HepG2 (cell line): Measurements from ENCODE around the gene RASGRF1. TPM values are rescaled to one million over a fixed set of nuclear protein-coding genes. Genes with fewer than 3 reads are reported as not detected.
A peak's percentile ranks its signal among the peaks of the same experiment; 100 is the strongest.

Source experiments
- ATAC-seq: fragments of 200-7000 bp; cut with Tn5 transposase; 3 replicates; pipeline ENCODE4 v1.9.1; 2020; ENCODE audit warnings: mild to moderate bottlenecking, moderate library complexity
- Bru-seq: library from RNA; stranded (reverse); fragments of 400-500 nt; gene quantifications from one replicate; lab custom pipeline; 2021; lab: Mats Ljungman, UMichigan
- BruChase-seq, 2 experiments: library from RNA; stranded (reverse); fragments of 400-500 nt; gene quantifications; one replicate each; lab custom pipeline; 2021; lab: Mats Ljungman, UMichigan
- BruUV-seq: library from RNA; stranded (reverse); fragments of 400-500 nt; replicated peaks from 2 replicates; lab custom pipeline; 2021; lab: Mats Ljungman, UMichigan
- CTCF ChIA-PET: fragments of 300-600 bp; formaldehyde crosslinking; extraction: SDS; loops from one replicate; lab custom pipeline; 2021; ENCODE audit warnings: low total read pairs, inconsistent platforms, low intra/inter-chr PET ratio; lab: Yijun Ruan, JAX
- POLR2A ChIA-PET: fragments of 350-600 bp; sonication (Branson Sonifier 250); formaldehyde crosslinking; loops from one replicate; lab custom pipeline; 2020; ENCODE audit warnings: antibody characterized with exemption, inconsistent platforms; lab: Yijun Ruan, JAX
- DNase-seq: peaks from one replicate; pipeline ENCODE4 v3.0.0-alpha.2; 2015; ENCODE audit warnings: low spot score
- FAIRE-seq: peaks from 3 replicates; lab custom pipeline; 2011; peaks lifted over from hg19 to GRCh38; lab: Jason Lieb, UNC
- H2AFZ ChIP-seq: one replicate; pipeline ENCODE4 v1.6.1; 2011; ENCODE audit warnings: low read length, inconsistent platforms
- H3K27ac ChIP-seq: fragments of 300-600 bp; 3 replicates; pipeline ENCODE4 v1.8.0; 2011; ENCODE audit warnings: mixed run types, mild to moderate bottlenecking, mixed read lengths, low read length, inconsistent platforms; ENCODE audit not compliant: insufficient read depth; ENCODE audit errors: extremely low read length
- H3K27me3 ChIP-seq, 2 experiments: fragments of 200-600 bp in 1 of 2; 2 replicates in 1 of 2; 3 replicates in 1 of 2; pipeline versions ENCODE4 v1.6.0 to v1.8.0; 2011; ENCODE audit warnings: low read length in 2 of 2, mild to moderate bottlenecking in 2 of 2, moderate library complexity in 2 of 2, inconsistent platforms in 1 of 2; ENCODE audit not compliant: insufficient read depth in 2 of 2, control insufficient read depth in 1 of 2
- H3K36me3 ChIP-seq, 2 experiments: fragments of 200-600 bp in 1 of 2; replicated peaks in 1 of 2; 2 replicates in 1 of 2; 3 replicates in 1 of 2; pipeline versions ENCODE4 v1.5.1 to v1.8.0; 2011; ENCODE audit warnings: low read length in 2 of 2, inconsistent platforms in 1 of 2; ENCODE audit not compliant: insufficient read depth in 2 of 2, control insufficient read depth in 1 of 2
- H3K4me1 ChIP-seq: 2 replicates; pipeline ENCODE4 v1.5.1; 2012; ENCODE audit warnings: low read length, inconsistent platforms; ENCODE audit not compliant: insufficient read depth
- H3K4me2 ChIP-seq: 2 replicates; pipeline ENCODE4 v1.6.0; 2011; ENCODE audit warnings: low read depth, low read length, inconsistent platforms
- H3K4me3 ChIP-seq, 3 experiments: fragments of 200-600 bp in 1 of 3; sonication (generic), shearing (Covaris generic) in 1 of 3; replicated peaks in 1 of 3; 2 replicates each; pipeline ENCODE4 v1.5.1; 2011 to 2016; ENCODE audit warnings: low read length in 3 of 3, inconsistent platforms in 2 of 3, low read depth in 2 of 3, mild to moderate bottlenecking in 2 of 3, control low read depth in 1 of 3, mixed read lengths in 1 of 3; ENCODE audit not compliant: insufficient read depth in 1 of 3
- H3K79me2 ChIP-seq: one replicate; pipeline ENCODE4 v1.6.1; 2011; ENCODE audit warnings: low read length, inconsistent platforms; ENCODE audit not compliant: insufficient read depth
- H3K9ac ChIP-seq: 2 replicates; pipeline ENCODE4 v1.6.0; 2011; ENCODE audit warnings: mild to moderate bottlenecking, low read depth, low read length, inconsistent platforms; ENCODE audit not compliant: insufficient read depth
- H3K9me3 ChIP-seq: 2 replicates; pipeline ENCODE4 v1.5.1; 2012; ENCODE audit warnings: mild to moderate bottlenecking, low read length
- H4K20me1 ChIP-seq: 2 replicates; pipeline ENCODE4 v1.6.0; 2011; ENCODE audit warnings: inconsistent platforms, mild to moderate bottlenecking, low read length, moderate library complexity; ENCODE audit not compliant: insufficient read depth
- HNRNPK ChIP-seq: fragments of 200-400 bp; formaldehyde crosslinking; IDR thresholded peaks from 2 replicates; pipeline ENCODE4 v1.6.1; 2018; ENCODE audit warnings: low read length, low read depth, moderate library complexity, mild to moderate bottlenecking; ENCODE audit not compliant: poor library complexity, severe bottlenecking
- HNRNPUL1 ChIP-seq: fragments of 200-400 bp; formaldehyde crosslinking; IDR thresholded peaks from 2 replicates; pipeline ENCODE4 v1.6.1; 2017; ENCODE audit warnings: low read depth, mild to moderate bottlenecking, low read length, moderate library complexity
- MTA1 ChIP-seq: sonication (generic); formaldehyde crosslinking; IDR thresholded peaks from 2 replicates; pipeline ENCODE4 v1.4.0; 2020; ENCODE audit warnings: missing genetic modification reagents, mild to moderate bottlenecking, borderline replicate concordance
- NCOA1 ChIP-seq: sonication (generic); formaldehyde crosslinking; IDR thresholded peaks from 2 replicates; pipeline ENCODE4 v1.9.0; 2021; ENCODE audit warnings: missing genetic modification reagents
- ZNF251 ChIP-seq: sonication (generic); formaldehyde crosslinking; IDR thresholded peaks from 2 replicates; pipeline ENCODE4 v1.9.0; 2021; ENCODE audit warnings: mild to moderate bottlenecking, missing genetic modification reagents
- ZNF33B ChIP-seq: sonication (generic); formaldehyde crosslinking; IDR thresholded peaks from 2 replicates; pipeline ENCODE4 v1.5.1; 2020; ENCODE audit warnings: mild to moderate bottlenecking, missing genetic modification reagents
- WGBS: methylation state at CpG from one replicate; pipeline ENCODE4 v1.1.6; 2017; ENCODE audit warnings: low lambda C conversion rate; 5-methylcytosine and 5-hydroxymethylcytosine counted together
- in situ Hi-C: cut with HindIII; loops from 2 replicates; pipeline ENCODE4 v1.10.0; 2017; ENCODE audit warnings: low pct_unique_long_range_greater_than_20kb; ENCODE audit not compliant: extremely low pct_ligation_motif_present
- intact Hi-C: fragments of 100-400 bp; cut with micrococcal nuclease; formaldehyde crosslinking; loops from one replicate; pipeline ENCODE4 v1.10.0; 2022; ENCODE audit not compliant: unreplicated experiment
- long read RNA-seq, 2 experiments: library from RNA in 1 of 2; library from polyadenylated mRNA in 1 of 2; stranded (forward) in 1 of 2; unstranded in 1 of 2; transcript quantifications; one replicate each; pipeline ENCODE4 v2.0.0, GENCODE V29; 2019 to 2022
- polyA minus RNA-seq, 3 experiments: library from RNA; depleted of rRNA, polyadenylated mRNA; stranded (reverse); fragments of >200 nt; gene quantifications; 2 replicates each; pipeline ENCODE4 v1.2.3, GENCODE V29; 2011; ENCODE audit warnings: low replicate concordance in 1 of 3
- polyA plus RNA-seq, 8 experiments: library from polyadenylated mRNA; depleted of rRNA in 3 of 8; stranded (reverse) in 7 of 8; unstranded in 1 of 8; fragments of >200 nt; fragmentation: Illumina TruSeq in 4 of 8; extraction: Trizol in 4 of 8; gene quantifications; 2 replicates each; pipeline versions ENCODE4 v1.2.1 to v1.2.3, GENCODE V29; 2011 to 2016; ENCODE audit warnings: low read depth in 4 of 8, missing spikeins in 1 of 8, mixed read lengths in 1 of 8; ENCODE audit not compliant: insufficient read depth in 1 of 8
- total RNA-seq, 5 experiments: library from RNA; depleted of rRNA; stranded (reverse); fragments of >200 nt; fragmentation: Illumina TruSeq; extraction: Trizol; gene quantifications; 2 replicates each; pipeline ENCODE4 v1.2.3, GENCODE V29; 2016; ENCODE audit warnings: low read depth in 1 of 5
- TF ChIP-seq, protein P1 (sequence below): sonication (generic); formaldehyde crosslinking; IDR thresholded peaks from 2 replicates; pipeline ENCODE4 v1.4.0; 2020; ENCODE audit warnings: missing genetic modification reagents

RASGRF1 gene
- total RNA-seq (2016; rRNA removed; fragmentation: Illumina TruSeq; extraction: Trizol): 0.55 TPM in 2 replicates
- total RNA-seq (2016; cell fraction: cytosol; rRNA removed; fragmentation: Illumina TruSeq; extraction: Trizol; ENCODE audit: low read depth): 0.51 and 0.71 TPM in 2 replicates
- total RNA-seq (2016; cell fraction: insoluble cytoplasmic fraction; rRNA removed; fragmentation: Illumina TruSeq; extraction: Trizol): 0.09 and 0.13 TPM in 2 replicates
- total RNA-seq (2016; cell fraction: membrane; rRNA removed; fragmentation: Illumina TruSeq; extraction: Trizol): 0.24 and 0.40 TPM in 2 replicates
- 0.34 and 0.78 TPM in 2 replicates for total RNA-seq (2016; cell fraction: nucleus; rRNA removed; fragmentation: Illumina TruSeq; extraction: Trizol)
- 1.2 and 3.0 TPM in 2 replicates for polyA plus RNA-seq (2011; rRNA removed)
- polyA plus RNA-seq (2011; cell fraction: cytosol; rRNA removed): 1.0 TPM in 2 replicates
- 2.5 and 3.4 TPM in 2 replicates for polyA plus RNA-seq (2011; cell fraction: nucleus; rRNA removed)
- polyA plus RNA-seq (2012): 0.91 and 1.3 TPM in 2 replicates
- 0.15 and 0.17 TPM in 2 replicates for polyA plus RNA-seq (2016; cell fraction: cytosol; fragmentation: Illumina TruSeq; extraction: Trizol; ENCODE audit: low read depth)
- polyA plus RNA-seq (2016; cell fraction: insoluble cytoplasmic fraction; fragmentation: Illumina TruSeq; extraction: Trizol; ENCODE audit: low read depth): 0.09 and 0.22 TPM in 2 replicates
- 0.37 and 0.96 TPM in 2 replicates for polyA plus RNA-seq (2016; cell fraction: membrane; fragmentation: Illumina TruSeq; extraction: Trizol; ENCODE audit: low read depth)
- 0.15 TPM in 1 of 2 replicates, not detected in the other for polyA plus RNA-seq (2016; cell fraction: nucleus; fragmentation: Illumina TruSeq; extraction: Trizol; ENCODE audit: insufficient read depth, low read depth)
- 0.09 and 0.70 TPM in 2 replicates for polyA minus RNA-seq (2011; rRNA and poly(A)+ RNA removed; ENCODE audit: low replicate concordance)
- polyA minus RNA-seq (2011; cell fraction: cytosol; rRNA and poly(A)+ RNA removed): 0.69 and 1.2 TPM in 2 replicates
- polyA minus RNA-seq (2011; cell fraction: nucleus; rRNA and poly(A)+ RNA removed): 3.7 and 5.4 TPM in 2 replicates
- Bru-seq, nascent RNA: percentile 29 among the genes with signal in this experiment
- BruChase-seq, experiment 1, labeled RNA remaining after a 6-hour chase: percentile 26 among the genes with signal in this experiment
- percentile 24 among the genes with signal in this experiment for BruChase-seq, experiment 2, labeled RNA remaining after a 2-hour chase
- long read RNA-seq, experiment 1, partial matches to known transcripts: 0 of 1 reads
- long read RNA-seq, experiment 1, other reads (novel, unspliced or antisense): 1 of 1 reads
- long read RNA-seq, experiment 2, partial matches to known transcripts: 0 of 1 reads
- long read RNA-seq, experiment 2, other reads (novel, unspliced or antisense): 1 of 1 reads

DNA sequence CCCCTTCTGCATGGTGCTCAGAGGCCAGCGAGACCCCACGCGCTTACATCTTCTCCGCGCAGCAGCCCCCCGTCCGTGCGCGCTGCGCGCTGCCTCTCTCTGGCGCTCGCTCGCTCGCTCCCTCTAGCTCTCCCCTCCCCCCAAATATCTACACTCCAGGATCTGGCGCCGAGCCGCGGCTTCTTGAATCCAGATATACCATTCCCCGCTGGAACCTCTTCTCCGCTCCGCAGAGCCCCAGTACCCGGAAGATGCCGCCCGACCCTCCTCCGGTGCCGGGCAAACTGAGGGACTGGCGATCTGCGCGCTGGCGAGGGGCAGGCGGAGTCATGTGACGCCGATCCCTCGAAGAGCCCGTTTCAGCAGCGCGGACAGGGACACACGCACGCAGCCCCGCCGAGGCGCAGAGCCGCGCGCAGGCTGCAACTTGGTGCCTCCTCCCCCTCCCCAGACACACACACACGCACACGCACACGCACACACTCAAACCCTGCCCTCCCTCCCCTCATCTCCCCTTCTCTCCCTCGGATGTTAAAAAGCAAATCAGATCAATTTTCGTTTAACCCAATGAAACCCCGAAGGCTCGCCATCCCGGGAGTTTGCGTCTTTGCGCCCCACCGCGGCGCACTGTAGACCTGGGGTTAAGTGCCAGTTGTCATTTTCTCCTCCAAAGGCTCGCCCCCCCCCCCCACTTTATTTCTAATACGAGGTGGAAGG lies at the start of gene RASGRF1:
RASGRF1 (minus strand) TSS at position 294 of the 717 bp plus-strand sequence; CDS start at position 12, 282 bp downstream.
- peak within 1 kb of the TSS in 1 of 3 experiments; percentile 52; a peak in 1 of 6 replicates for H3K4me3 ChIP-seq
- POLR2A ChIA-PET: no interaction called here

More for the DNA sequence above, at the start of gene RASGRF1:
- H4K20me1 ChIP-seq: no peaks in the 10 kb centered on the region; the same call in 1 of the 2 replicates
- peak within 1 kb of the TSS; percentile 45; the same call in 1 of the 2 replicates for H3K4me2 ChIP-seq
- 15% methylated on average over 31 of the region's 61 CpGs for WGBS
- H3K79me2 ChIP-seq: no peaks in the 10 kb centered on the region
- DNase-seq: no peak
- intact Hi-C loops (no loop called here), in situ Hi-C loops (no loop called here)
- H3K9me3 ChIP-seq: no peaks in the 10 kb centered on the region
- H3K36me3 ChIP-seq: no peaks in the 10 kb centered on the region
- BruUV-seq: no TSS peak
- no peak for FAIRE-seq
- CTCF ChIA-PET: no interaction called here
- no peak within 1 kb of the TSS for H2AFZ ChIP-seq
- TF ChIP-seq HNRNPK (peak; percentile 17), HNRNPUL1 (no peak), ZNF251 (CRISPR knock-in tag) (no peak), MTA1 (peak; percentile 22; the same call in 1 of the 2 replicates), NCOA1 (no peak), ZNF33B (CRISPR knock-in tag) (no peak)
- TF ChIP-seq, protein P1, sequence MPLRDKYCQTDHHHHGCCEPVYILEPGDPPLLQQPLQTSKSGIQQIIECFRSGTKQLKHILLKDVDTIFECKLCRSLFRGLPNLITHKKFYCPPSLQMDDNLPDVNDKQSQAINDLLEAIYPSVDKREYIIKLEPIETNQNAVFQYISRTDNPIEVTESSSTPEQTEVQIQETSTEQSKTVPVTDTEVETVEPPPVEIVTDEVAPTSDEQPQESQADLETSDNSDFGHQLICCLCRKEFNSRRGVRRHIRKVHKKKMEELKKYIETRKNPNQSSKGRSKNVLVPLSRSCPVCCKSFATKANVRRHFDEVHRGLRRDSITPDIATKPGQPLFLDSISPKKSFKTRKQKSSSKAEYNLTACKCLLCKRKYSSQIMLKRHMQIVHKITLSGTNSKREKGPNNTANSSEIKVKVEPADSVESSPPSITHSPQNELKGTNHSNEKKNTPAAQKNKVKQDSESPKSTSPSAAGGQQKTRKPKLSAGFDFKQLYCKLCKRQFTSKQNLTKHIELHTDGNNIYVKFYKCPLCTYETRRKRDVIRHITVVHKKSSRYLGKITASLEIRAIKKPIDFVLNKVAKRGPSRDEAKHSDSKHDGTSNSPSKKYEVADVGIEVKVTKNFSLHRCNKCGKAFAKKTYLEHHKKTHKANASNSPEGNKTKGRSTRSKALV (CRISPR knock-in tag): peak; percentile 96; the same call in 1 of the 2 replicates
- H3K4me1 ChIP-seq: peaks cover 10% of the 10 kb centered on the region; the same call in 1 of the 2 replicates
- no peak; the same call in 2 of the 3 replicates for ATAC-seq
- no peak within 1 kb of the TSS for H3K9ac ChIP-seq
- H3K27ac ChIP-seq: no peak within 1 kb of the TSS
- H3K27me3 ChIP-seq: peaks cover 2 to 52% of the 10 kb centered on the region in 2 experiments
